ENCODE measurements around the gene RASSF4. TPM values are rescaled to one million over a fixed set of nuclear protein-coding genes. Genes with fewer than 3 reads are reported as not detected.

RASSF4 gene
- total RNA-seq, 1 experiment from 2014 or later: 2.8 TPM

DNA sequence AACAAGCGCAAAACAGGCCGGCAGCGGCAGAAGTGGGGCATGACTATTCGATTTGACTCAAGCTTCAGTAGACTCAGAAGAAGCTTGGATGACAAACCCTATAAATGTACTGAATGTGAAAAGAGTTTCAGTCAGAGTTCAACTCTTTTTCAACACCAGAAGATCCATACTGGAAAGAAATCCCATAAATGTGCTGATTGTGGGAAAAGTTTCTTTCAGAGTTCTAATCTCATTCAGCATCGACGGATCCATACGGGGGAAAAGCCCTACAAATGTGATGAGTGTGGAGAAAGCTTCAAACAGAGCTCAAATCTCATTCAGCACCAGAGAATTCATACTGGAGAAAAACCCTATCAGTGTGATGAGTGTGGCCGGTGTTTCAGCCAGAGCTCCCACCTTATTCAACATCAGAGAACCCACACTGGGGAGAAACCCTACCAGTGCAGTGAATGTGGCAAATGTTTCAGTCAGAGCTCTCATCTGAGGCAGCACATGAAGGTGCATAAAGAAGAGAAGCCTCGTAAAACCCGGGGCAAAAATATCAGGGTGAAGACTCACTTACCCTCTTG is 43.9 kb downstream of the RASSF4 start:
- POLR2A ChIA-PET: no interaction called here
- H3K4me2 ChIP-seq (ENCODE audit: low read length): no peak overlapping the region
- no TSS peak for BruUV-seq (replicated peaks)
- no peaks in the 10 kb centered on the region for H3K9me3 ChIP-seq (ENCODE audit: control insufficient read depth in 1 of 2, insufficient read depth in 1 of 2, low read depth in 1 of 2, low read length in 2 of 2)
- H3K9me2 ChIP-seq (ENCODE audit: insufficient read depth): no peaks in the 10 kb centered on the region
- H3K79me2 ChIP-seq (ENCODE audit: insufficient read depth, low read length): peaks cover 25% of the 10 kb centered on the region
- H2AFZ ChIP-seq (ENCODE audit: low read depth, low read length, poor library complexity, severe bottlenecking): no peak overlapping the region
- no peak overlapping the region for H3K4me3 ChIP-seq (replicated peaks in 1 of 2; ENCODE audit: low read depth in 1 of 2, low read length in 2 of 2)
- no peak for TF ChIP-seq SIN3A (IDR thresholded peaks at IDR 0.05; ENCODE audit: low read depth)
- no peak for TF ChIP-seq SP1 (IDR thresholded peaks at IDR 0.05; ENCODE audit: low read depth)
- TF ChIP-seq CBX3 (IDR thresholded peaks at IDR 0.05; ENCODE audit: low read depth): no peak
- TF ChIP-seq ZNF274 (IDR thresholded peaks at IDR 0.05; ENCODE audit: low read depth, low read length): no peak
- TF ChIP-seq POLR2A (IDR thresholded peaks at IDR 0.05; ENCODE audit: borderline replicate concordance, extremely low read depth, insufficient read depth, insufficient read length): no peak
- TF ChIP-seq SRF (IDR thresholded peaks at IDR 0.05; ENCODE audit: low read depth): no peak
- no peak for TF ChIP-seq ZFX (IDR thresholded peaks at IDR 0.05)
- TF ChIP-seq, protein P1, sequence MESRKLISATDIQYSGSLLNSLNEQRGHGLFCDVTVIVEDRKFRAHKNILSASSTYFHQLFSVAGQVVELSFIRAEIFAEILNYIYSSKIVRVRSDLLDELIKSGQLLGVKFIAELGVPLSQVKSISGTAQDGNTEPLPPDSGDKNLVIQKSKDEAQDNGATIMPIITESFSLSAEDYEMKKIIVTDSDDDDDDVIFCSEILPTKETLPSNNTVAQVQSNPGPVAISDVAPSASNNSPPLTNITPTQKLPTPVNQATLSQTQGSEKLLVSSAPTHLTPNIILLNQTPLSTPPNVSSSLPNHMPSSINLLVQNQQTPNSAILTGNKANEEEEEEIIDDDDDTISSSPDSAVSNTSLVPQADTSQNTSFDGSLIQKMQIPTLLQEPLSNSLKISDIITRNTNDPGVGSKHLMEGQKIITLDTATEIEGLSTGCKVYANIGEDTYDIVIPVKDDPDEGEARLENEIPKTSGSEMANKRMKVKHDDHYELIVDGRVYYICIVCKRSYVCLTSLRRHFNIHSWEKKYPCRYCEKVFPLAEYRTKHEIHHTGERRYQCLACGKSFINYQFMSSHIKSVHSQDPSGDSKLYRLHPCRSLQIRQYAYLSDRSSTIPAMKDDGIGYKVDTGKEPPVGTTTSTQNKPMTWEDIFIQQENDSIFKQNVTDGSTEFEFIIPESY (IDR thresholded peaks at IDR 0.05; ENCODE audit: extremely low read depth, insufficient replicate concordance, low read length): no peak
- no peak for TF ChIP-seq TCF7L2 (IDR thresholded peaks at IDR 0.05; ENCODE audit: borderline replicate concordance, extremely low read depth, insufficient read depth, insufficient read length)
- no peak for TF ChIP-seq POLR2AphosphoS5 (IDR thresholded peaks at IDR 0.05; ENCODE audit: low read depth, low read length)
- TF ChIP-seq, protein P2, sequence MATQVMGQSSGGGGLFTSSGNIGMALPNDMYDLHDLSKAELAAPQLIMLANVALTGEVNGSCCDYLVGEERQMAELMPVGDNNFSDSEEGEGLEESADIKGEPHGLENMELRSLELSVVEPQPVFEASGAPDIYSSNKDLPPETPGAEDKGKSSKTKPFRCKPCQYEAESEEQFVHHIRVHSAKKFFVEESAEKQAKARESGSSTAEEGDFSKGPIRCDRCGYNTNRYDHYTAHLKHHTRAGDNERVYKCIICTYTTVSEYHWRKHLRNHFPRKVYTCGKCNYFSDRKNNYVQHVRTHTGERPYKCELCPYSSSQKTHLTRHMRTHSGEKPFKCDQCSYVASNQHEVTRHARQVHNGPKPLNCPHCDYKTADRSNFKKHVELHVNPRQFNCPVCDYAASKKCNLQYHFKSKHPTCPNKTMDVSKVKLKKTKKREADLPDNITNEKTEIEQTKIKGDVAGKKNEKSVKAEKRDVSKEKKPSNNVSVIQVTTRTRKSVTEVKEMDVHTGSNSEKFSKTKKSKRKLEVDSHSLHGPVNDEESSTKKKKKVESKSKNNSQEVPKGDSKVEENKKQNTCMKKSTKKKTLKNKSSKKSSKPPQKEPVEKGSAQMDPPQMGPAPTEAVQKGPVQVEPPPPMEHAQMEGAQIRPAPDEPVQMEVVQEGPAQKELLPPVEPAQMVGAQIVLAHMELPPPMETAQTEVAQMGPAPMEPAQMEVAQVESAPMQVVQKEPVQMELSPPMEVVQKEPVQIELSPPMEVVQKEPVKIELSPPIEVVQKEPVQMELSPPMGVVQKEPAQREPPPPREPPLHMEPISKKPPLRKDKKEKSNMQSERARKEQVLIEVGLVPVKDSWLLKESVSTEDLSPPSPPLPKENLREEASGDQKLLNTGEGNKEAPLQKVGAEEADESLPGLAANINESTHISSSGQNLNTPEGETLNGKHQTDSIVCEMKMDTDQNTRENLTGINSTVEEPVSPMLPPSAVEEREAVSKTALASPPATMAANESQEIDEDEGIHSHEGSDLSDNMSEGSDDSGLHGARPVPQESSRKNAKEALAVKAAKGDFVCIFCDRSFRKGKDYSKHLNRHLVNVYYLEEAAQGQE (IDR thresholded peaks at IDR 0.05; ENCODE audit: low read depth): no peak
- TF ChIP-seq YY1 (IDR thresholded peaks at IDR 0.05; ENCODE audit: extremely low read depth, insufficient replicate concordance, low read depth, low read length): no peak
- TF ChIP-seq EZH2 (IDR thresholded peaks at IDR 0.05): no peak
- TF ChIP-seq JUND (IDR thresholded peaks at IDR 0.05): no peak
- H3K27ac ChIP-seq (ENCODE audit: low read depth, low read length): no peak overlapping the region
- H3K4me1 ChIP-seq (ENCODE audit: control insufficient read depth in 1 of 2, insufficient read depth in 2 of 2, low read length in 2 of 2): peaks cover 0 to 12% of the 10 kb centered on the region in 2 experiments; a peak in 2 of 4 replicates
- DNase-seq (ENCODE audit: low read depth, low spot score) (no peak), ATAC-seq (no peak)
- RAD21 ChIA-PET (ENCODE audit: low non-redundant PET in 1 of 2, low total read pairs in 2 of 2, uncharacterized antibody in 2 of 2, unreplicated experiment in 2 of 2): no interaction called here
- H3K9ac ChIP-seq (ENCODE audit: low read length): no peak overlapping the region
- no peaks in the 10 kb centered on the region for H4K20me1 ChIP-seq (ENCODE audit: insufficient read depth)
- intact Hi-C loops (cut with micrococcal nuclease): loop anchor here (10.0 kb wide), 3 partner anchors 231 to 1221 kb away; no protein-coding TSS in a partner anchor
- H3K27me3 ChIP-seq (ENCODE audit: insufficient read depth, low read length): 0 out of 2 replicates have a peak, but pooled peaks cover 5% of the 10 kb centered on the region
- no peaks in the 10 kb centered on the region for H3K36me3 ChIP-seq (ENCODE audit: control insufficient read depth in 1 of 2, insufficient read depth in 2 of 2, low read length in 2 of 2)
- CTCF ChIA-PET: interaction anchor here (0.9 to 1.4 kb wide), 2 partner anchors 28 to 231 kb away, joined by 3 read pairs; no protein-coding TSS in a partner anchor
